ENCODE measurements around the gene EVC. TPM values are rescaled to one million over a fixed set of nuclear protein-coding genes. Genes with fewer than 3 reads are reported as not detected.
A peak's percentile ranks its signal among the peaks of the same experiment; 100 is the strongest.

Gene EVC
- total RNA-seq, 1 donor from 2014 or later: 30.2 TPM

GRCh38 chr4:5701971-5702370 is 9.0 kb upstream of the EVC start:
- H3K4me1 Mint-ChIP-seq (ENCODE audit: low read depth): no peaks in the 10 kb centered on the region
- no peak for DNase-seq (ENCODE audit: low spot score, unreplicated experiment)
- peaks cover 12% of the 10 kb centered on the region for H3K9me3 Mint-ChIP-seq (ENCODE audit: low read depth)
- no peak overlapping the region for H3K27ac Mint-ChIP-seq
- peaks cover 29% of the 10 kb centered on the region for H3K36me3 Mint-ChIP-seq (ENCODE audit: insufficient read depth)
- H3K27me3 Mint-ChIP-seq: no peaks in the 10 kb centered on the region
- TF ChIP-seq, protein P1, sequence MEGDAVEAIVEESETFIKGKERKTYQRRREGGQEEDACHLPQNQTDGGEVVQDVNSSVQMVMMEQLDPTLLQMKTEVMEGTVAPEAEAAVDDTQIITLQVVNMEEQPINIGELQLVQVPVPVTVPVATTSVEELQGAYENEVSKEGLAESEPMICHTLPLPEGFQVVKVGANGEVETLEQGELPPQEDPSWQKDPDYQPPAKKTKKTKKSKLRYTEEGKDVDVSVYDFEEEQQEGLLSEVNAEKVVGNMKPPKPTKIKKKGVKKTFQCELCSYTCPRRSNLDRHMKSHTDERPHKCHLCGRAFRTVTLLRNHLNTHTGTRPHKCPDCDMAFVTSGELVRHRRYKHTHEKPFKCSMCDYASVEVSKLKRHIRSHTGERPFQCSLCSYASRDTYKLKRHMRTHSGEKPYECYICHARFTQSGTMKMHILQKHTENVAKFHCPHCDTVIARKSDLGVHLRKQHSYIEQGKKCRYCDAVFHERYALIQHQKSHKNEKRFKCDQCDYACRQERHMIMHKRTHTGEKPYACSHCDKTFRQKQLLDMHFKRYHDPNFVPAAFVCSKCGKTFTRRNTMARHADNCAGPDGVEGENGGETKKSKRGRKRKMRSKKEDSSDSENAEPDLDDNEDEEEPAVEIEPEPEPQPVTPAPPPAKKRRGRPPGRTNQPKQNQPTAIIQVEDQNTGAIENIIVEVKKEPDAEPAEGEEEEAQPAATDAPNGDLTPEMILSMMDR (IDR thresholded peaks at IDR 0.05; ENCODE audit: unreplicated experiment): no peak
- no peak overlapping the region for H3K4me3 Mint-ChIP-seq (ENCODE audit: low read depth)

GRCh38 chr4:5703831-5704230 is 7.2 kb upstream of the EVC start:
- Mint-ChIP-seq H3K27ac (no peak overlapping the region), H3K9me3 (ENCODE audit: low read depth) (peaks cover 12% of the 10 kb centered on the region), H3K4me1 (ENCODE audit: low read depth) (peaks cover 8% of the 10 kb centered on the region), H3K4me3 (ENCODE audit: low read depth) (no peak overlapping the region), H3K36me3 (ENCODE audit: insufficient read depth) (peaks cover 29% of the 10 kb centered on the region), H3K27me3 (no peaks in the 10 kb centered on the region)
- TF ChIP-seq, protein P1 (IDR thresholded peaks at IDR 0.05; ENCODE audit: unreplicated experiment): no peak
- DNase-seq (ENCODE audit: low spot score, unreplicated experiment): no peak

GRCh38 chr4:5704276-5704675 is 6.7 kb upstream of the EVC start:
- Mint-ChIP-seq H3K9me3 (ENCODE audit: low read depth) (peaks cover 12% of the 10 kb centered on the region), H3K27ac (no peak overlapping the region)
- no peak for DNase-seq (ENCODE audit: low spot score, unreplicated experiment)

DNA sequence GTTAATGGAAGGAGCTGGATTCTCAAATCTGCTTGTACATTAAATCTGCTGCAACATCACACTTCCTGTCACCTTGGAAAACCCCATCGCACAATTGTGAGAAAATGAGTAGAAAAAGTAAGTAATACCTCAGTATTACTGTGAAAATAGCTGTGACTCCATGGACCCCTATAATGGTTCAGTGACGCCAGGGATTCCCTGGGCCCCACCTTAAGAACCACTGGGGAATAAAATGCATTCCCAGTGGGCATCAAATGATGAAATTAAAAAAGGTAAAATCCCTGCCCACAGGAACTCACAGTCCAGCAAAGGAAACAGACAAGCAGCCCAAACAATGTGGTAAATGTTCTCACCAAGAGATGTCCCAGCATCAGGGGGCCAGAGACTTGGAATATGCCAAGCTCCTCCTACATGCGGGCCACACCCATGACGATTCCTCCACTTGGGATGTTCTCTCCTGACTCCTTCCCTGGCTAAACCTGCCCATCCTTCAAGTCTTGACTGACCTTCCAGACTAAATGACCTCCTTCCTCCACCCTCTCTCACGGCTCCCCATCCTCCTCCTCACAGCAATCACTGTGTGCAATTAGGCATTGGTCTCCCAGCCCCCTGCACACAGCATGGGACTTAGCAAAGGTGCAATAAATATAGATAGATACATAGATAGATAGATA is 5.2 kb upstream of the EVC start:
- Mint-ChIP-seq H3K27me3 (no peaks in the 10 kb centered on the region), H3K4me1 (ENCODE audit: low read depth) (peaks cover 18% of the 10 kb centered on the region), H3K27ac (no peak overlapping the region), H3K36me3 (ENCODE audit: insufficient read depth) (peaks cover 28% of the 10 kb centered on the region), H3K4me3 (ENCODE audit: low read depth) (no peak overlapping the region), H3K9me3 (ENCODE audit: low read depth) (peaks cover 12% of the 10 kb centered on the region)
- TF ChIP-seq, protein P1 (IDR thresholded peaks at IDR 0.05; ENCODE audit: unreplicated experiment): no peak
- no peak for DNase-seq (ENCODE audit: low spot score, unreplicated experiment)

More at GRCh38 chr4:5704276-5704675, 6.7 kb upstream of the EVC start:
- TF ChIP-seq, protein P1 (IDR thresholded peaks at IDR 0.05; ENCODE audit: unreplicated experiment): no peak
- H3K27me3 Mint-ChIP-seq: no peaks in the 10 kb centered on the region
- peaks cover 8% of the 10 kb centered on the region for H3K4me1 Mint-ChIP-seq (ENCODE audit: low read depth)
- no peak overlapping the region for H3K4me3 Mint-ChIP-seq (ENCODE audit: low read depth)
- peaks cover 29% of the 10 kb centered on the region for H3K36me3 Mint-ChIP-seq (ENCODE audit: insufficient read depth)

DNA sequence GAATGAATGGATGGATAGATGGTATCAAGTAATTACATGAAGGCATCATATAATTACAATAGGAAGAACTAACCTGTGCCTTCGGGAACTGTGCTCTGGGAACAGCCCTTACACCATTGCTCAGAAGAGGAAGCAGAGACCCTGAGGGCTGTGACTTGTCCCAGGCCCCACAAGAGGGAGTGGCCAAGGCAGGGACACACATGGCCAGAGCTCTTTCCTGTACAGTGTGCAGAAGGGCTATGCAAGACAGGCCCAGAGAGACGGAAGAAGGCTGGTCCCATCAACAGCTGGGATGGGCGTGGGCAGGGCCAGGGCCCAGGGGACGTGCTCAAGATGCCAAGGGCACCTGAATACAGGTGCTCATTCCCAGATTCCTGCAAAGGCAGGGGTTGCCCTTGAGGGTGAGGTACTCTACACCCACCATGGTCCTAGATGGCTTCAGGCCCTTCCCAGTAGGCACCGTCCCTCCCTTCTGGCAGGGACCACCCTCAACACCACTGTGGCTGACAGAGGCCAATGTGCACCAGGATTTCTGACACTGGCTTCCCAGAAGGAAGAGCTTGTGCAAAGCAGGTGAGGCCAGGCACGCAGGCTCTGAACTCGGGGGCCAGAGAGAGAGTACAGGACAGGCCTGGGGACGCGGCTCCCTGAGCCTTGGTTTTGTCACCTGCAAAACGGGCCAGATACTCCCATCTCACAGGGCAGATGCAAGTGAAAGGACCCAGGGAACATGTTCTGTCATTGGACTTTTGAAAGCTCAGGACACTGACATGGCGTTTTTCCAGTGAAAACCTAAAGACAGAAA is 4.3 kb upstream of the EVC start:
- Mint-ChIP-seq H3K9me3 (ENCODE audit: low read depth) (peaks cover 12% of the 10 kb centered on the region), H3K4me1 (ENCODE audit: low read depth) (peaks cover 19% of the 10 kb centered on the region), H3K4me3 (ENCODE audit: low read depth) (peak overlapping the region; percentile 78), H3K36me3 (ENCODE audit: insufficient read depth) (peaks cover 28% of the 10 kb centered on the region), H3K27ac (no peak overlapping the region), H3K27me3 (no peaks in the 10 kb centered on the region)
- TF ChIP-seq, protein P1 (IDR thresholded peaks at IDR 0.05; ENCODE audit: unreplicated experiment): no peak
- DNase-seq (ENCODE audit: low spot score, unreplicated experiment): no peak
